AG04450 (cell line): ENCODE measurements around the gene PDLIM5. TPM values are rescaled to one million over a fixed set of nuclear protein-coding genes. Genes with fewer than 3 reads are reported as not detected.
"Not testable (repeated sequence)": the region's sequence is repeated elsewhere in the genome, so short reads cannot be mapped to it uniquely, and the experiment has no call there.

Experiments used
- CTCF ChIA-PET: fragments of 300-600, 350-600 bp; formaldehyde crosslinking; extraction: SDS; loops from one replicate; lab custom pipeline; 2022; ENCODE audit warnings: antibody characterized with exemption, inconsistent platforms; lab: Charles Lee
- POLR2A ChIA-PET: fragments of 350-600 bp; formaldehyde crosslinking; extraction: SDS; loops from one replicate; lab custom pipeline; 2021; ENCODE audit warnings: antibody characterized with exemption, inconsistent platforms; lab: Yijun Ruan, JAX
- DNase-seq: peaks from one replicate; pipeline ENCODE4 v3.0.0-alpha.2; 2011; ENCODE audit warnings: low read depth, low spot score
- H3K27ac ChIP-seq: one replicate; pipeline ENCODE4 v1.5.1; 2012; ENCODE audit warnings: low read depth, low read length, control low read depth
- H3K27me3 ChIP-seq: one replicate; pipeline ENCODE4 v1.6.0; 2012; ENCODE audit warnings: low read length; ENCODE audit not compliant: control insufficient read depth, insufficient read depth
- H3K4me3 ChIP-seq: 2 replicates; pipeline ENCODE4 v1.5.1; 2011; ENCODE audit warnings: mild to moderate bottlenecking, low read depth, low read length, control low read depth
- H3K9me3 ChIP-seq: 2 replicates; pipeline ENCODE4 v1.5.1; 2012; ENCODE audit warnings: low read length; ENCODE audit not compliant: control insufficient read depth, insufficient read depth
- CTCF ChIP-seq: IDR thresholded peaks from 2 replicates; pipeline ENCODE4 v1.5.1; 2011; ENCODE audit warnings: low read depth, low read length, control low read depth, inconsistent platforms
- polyA plus RNA-seq: library from polyadenylated mRNA; depleted of rRNA; stranded (reverse); fragments of >200 nt; gene quantifications from 2 replicates; pipeline ENCODE4 v1.2.3, GENCODE V29; 2011

Gene PDLIM5
- polyA plus RNA-seq, 1 experiment = 81.5 TPM

GRCh38 chr4:94507281-94507680, 55.5 kb downstream of the PDLIM5 start:
- Histone ChIP-seq H3K4me3 (no peak overlapping the region), H3K9me3 (no peaks in the 10 kb centered on the region), H3K27ac (no peak overlapping the region), H3K27me3 (no peaks in the 10 kb centered on the region)
- ChIA-PET CTCF (no interaction called here), POLR2A (interaction anchor here (1.0 kb wide), 1 partner anchor 18 kb away, joined by 5 read pairs; no protein-coding TSS in a partner anchor)
- no peak for DNase-seq
- no peak for TF ChIP-seq CTCF

- POLR2A ChIA-PET = interaction anchor here (0.9 to 1.0 kb wide), 2 partner anchors 19 to 56 kb away, joined by 4 to 5 read pairs; no protein-coding TSS in a partner anchor
- Histone ChIP-seq H3K9me3 (no peaks in the 10 kb centered on the region), H3K27ac (peak overlapping the region; percentile 75), H3K27me3 (no peaks in the 10 kb centered on the region), H3K4me3 (no peak overlapping the region; the same call in 1 of the 2 replicates)
- CTCF ChIA-PET = no interaction called here
- peak; percentile 52 for DNase-seq
- no peak for TF ChIP-seq CTCF
Measured at GRCh38 chr4:94507708-94508107, 56.0 kb downstream of the PDLIM5 start.

GRCh38 chr4:94508296-94508695, 56.6 kb downstream of the PDLIM5 start:
- Histone ChIP-seq H3K4me3 (no peak overlapping the region), H3K27me3 (no peaks in the 10 kb centered on the region), H3K27ac (peak overlapping the region; percentile 75), H3K9me3 (no peaks in the 10 kb centered on the region)
- ChIA-PET CTCF (no interaction called here), POLR2A (interaction anchor here (0.9 to 1.0 kb wide), 2 partner anchors 19 to 57 kb away, joined by 4 to 5 read pairs; no protein-coding TSS in a partner anchor)
- DNase-seq = no peak
- TF ChIP-seq CTCF = no peak

GRCh38 chr4:94508806-94509205, 57.1 kb downstream of the PDLIM5 start:
- Histone ChIP-seq H3K27ac (no peak overlapping the region), H3K27me3 (no peaks in the 10 kb centered on the region), H3K9me3 (no peaks in the 10 kb centered on the region), H3K4me3 (no peak overlapping the region)
- POLR2A ChIA-PET = interaction anchor here (0.9 kb wide), 1 partner anchor 57 kb away, joined by 4 read pairs; no protein-coding TSS in a partner anchor
- no peak for TF ChIP-seq CTCF
- no peak for DNase-seq
- CTCF ChIA-PET = no interaction called here

- TF ChIP-seq CTCF = no peak
- H3K27me3 ChIP-seq = no peaks in the 10 kb centered on the region
- H3K4me3 ChIP-seq = no peak overlapping the region
- no peaks in the 10 kb centered on the region for H3K9me3 ChIP-seq
- ChIA-PET POLR2A (no interaction called here), CTCF (no interaction called here)
- no peak overlapping the region for H3K27ac ChIP-seq
- no peak for DNase-seq
Measured at GRCh38 chr4:94511591-94511990, 59.8 kb downstream of the PDLIM5 start.

- H3K4me3 ChIP-seq, H3K27me3 ChIP-seq, H3K9me3 ChIP-seq, DNase-seq, CTCF ChIA-PET, H3K27ac ChIP-seq, POLR2A ChIA-PET: not testable (repeated sequence)
Measured at GRCh38 chr4:94513532-94513931, 61.8 kb downstream of the PDLIM5 start.
